SK-N-SH (cell line): ENCODE data around the gene C19orf33. TPM values are rescaled to one million over a fixed set of nuclear protein-coding genes. Genes with fewer than 3 reads are reported as not detected.

Experiments used
- CTCF ChIP-seq: fragments of 200-600 bp; sonication (generic); IDR thresholded peaks from 2 replicates; pipeline ENCODE4 v1.6.1; 2017; ENCODE audit warnings: antibody characterized with exemption, mild to moderate bottlenecking, moderate library complexity
- ELF1 ChIP-seq: IDR thresholded peaks from 2 replicates; pipeline ENCODE4 v1.4.0; 2012
- EZH2phosphoT487 ChIP-seq: fragments of 200-600 bp; sonication (generic); IDR thresholded peaks from 2 replicates; pipeline ENCODE4 v1.6.1; 2017; ENCODE audit warnings: low read depth, mixed run types, mild to moderate bottlenecking, antibody characterized with exemption, moderate library complexity, borderline replicate concordance
- FOSL2 ChIP-seq: IDR thresholded peaks from 2 replicates; pipeline ENCODE4 v1.4.0; 2012; ENCODE audit warnings: low read depth, mild to moderate bottlenecking, moderate library complexity, borderline replicate concordance
- FOXJ3 ChIP-seq: sonication (generic); formaldehyde crosslinking; IDR thresholded peaks from 2 replicates; pipeline ENCODE4 v1.5.1; 2020; ENCODE audit warnings: mild to moderate bottlenecking, missing genetic modification reagents
- FOXM1 ChIP-seq: IDR thresholded peaks from 2 replicates; pipeline ENCODE4 v1.4.0; 2012; ENCODE audit warnings: low read depth, mild to moderate bottlenecking
- IRF3 ChIP-seq: fragments of 150-350 bp; IDR thresholded peaks from 2 replicates; pipeline ENCODE4 v1.6.1; 2016; ENCODE audit warnings: mild to moderate bottlenecking, low read depth, low read length
- MEF2A ChIP-seq: IDR thresholded peaks from 2 replicates; pipeline ENCODE4 v1.4.0; 2012; ENCODE audit warnings: low read depth, borderline replicate concordance
- NRF1 ChIP-seq: IDR thresholded peaks from 2 replicates; pipeline ENCODE4 v1.6.1; 2012; ENCODE audit warnings: low read depth, mild to moderate bottlenecking, low read length
- RCOR1 ChIP-seq: fragments of 150-350 bp; IDR thresholded peaks from 2 replicates; pipeline ENCODE4 v1.6.1; 2017; ENCODE audit warnings: antibody characterized with exemption, low read length
- REST ChIP-seq: IDR thresholded peaks from 2 replicates; pipeline ENCODE4 v1.6.1; 2012; ENCODE audit warnings: mild to moderate bottlenecking, low read depth, low read length, moderate library complexity
- RXRA ChIP-seq: IDR thresholded peaks from 2 replicates; pipeline ENCODE4 v1.4.0; 2012; ENCODE audit warnings: low read depth, mild to moderate bottlenecking, borderline replicate concordance
- SMC3 ChIP-seq: IDR thresholded peaks from 2 replicates; pipeline ENCODE4 v1.6.1; 2012; ENCODE audit warnings: low read depth, low read length, improper control_type of control experiment
- YY1 ChIP-seq: IDR thresholded peaks from 2 replicates; pipeline ENCODE4 v1.4.0; 2012; ENCODE audit warnings: low read depth, mild to moderate bottlenecking
- polyA plus RNA-seq, 3 experiments: library from polyadenylated mRNA; depleted of rRNA; stranded (reverse); fragments of >200 nt; gene quantifications; 2 replicates each; pipeline ENCODE4 v1.2.3, GENCODE V29; 2012
- TF ChIP-seq, protein P1 (sequence below): IDR thresholded peaks from 2 replicates; pipeline ENCODE4 v1.4.0; 2012; ENCODE audit warnings: low read depth, borderline replicate concordance
- TF ChIP-seq, protein P2 (sequence below): fragments of 150-350 bp; IDR thresholded peaks from 2 replicates; pipeline ENCODE4 v1.6.1; 2017; ENCODE audit warnings: antibody characterized with exemption, low read length, low read depth, borderline replicate concordance
- TF ChIP-seq, protein P3 (sequence below): IDR thresholded peaks from 2 replicates; pipeline ENCODE4; 2012

The C19orf33 gene
- polyA plus RNA-seq, 1 of the 3 experiments (the other 2 are of a cell fraction): not detected

GRCh38 chr19:38277969-38278680 lies 25.9 kb upstream of the C19orf33 start (continued):
- TF ChIP-seq FOXM1 (no peak), SMC3 (no peak), EZH2phosphoT487 (no peak), YY1 (no peak), IRF3 (no peak), NRF1 (no peak), MEF2A (peak; percentile 28; the same call in 1 of the 2 replicates), FOXJ3 (CRISPR knock-in tag) (no peak), CTCF (no peak), FOSL2 (0 out of 2 replicates have a peak, but pooled peaks have one; percentile 13), RXRA (no peak), RCOR1 (no peak; the same call in 1 of the 2 replicates), REST (no peak), ELF1 (no peak)
- TF ChIP-seq, protein P1, sequence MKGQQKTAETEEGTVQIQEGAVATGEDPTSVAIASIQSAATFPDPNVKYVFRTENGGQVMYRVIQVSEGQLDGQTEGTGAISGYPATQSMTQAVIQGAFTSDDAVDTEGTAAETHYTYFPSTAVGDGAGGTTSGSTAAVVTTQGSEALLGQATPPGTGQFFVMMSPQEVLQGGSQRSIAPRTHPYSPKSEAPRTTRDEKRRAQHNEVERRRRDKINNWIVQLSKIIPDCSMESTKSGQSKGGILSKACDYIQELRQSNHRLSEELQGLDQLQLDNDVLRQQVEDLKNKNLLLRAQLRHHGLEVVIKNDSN: no peak
- TF ChIP-seq, protein P2, sequence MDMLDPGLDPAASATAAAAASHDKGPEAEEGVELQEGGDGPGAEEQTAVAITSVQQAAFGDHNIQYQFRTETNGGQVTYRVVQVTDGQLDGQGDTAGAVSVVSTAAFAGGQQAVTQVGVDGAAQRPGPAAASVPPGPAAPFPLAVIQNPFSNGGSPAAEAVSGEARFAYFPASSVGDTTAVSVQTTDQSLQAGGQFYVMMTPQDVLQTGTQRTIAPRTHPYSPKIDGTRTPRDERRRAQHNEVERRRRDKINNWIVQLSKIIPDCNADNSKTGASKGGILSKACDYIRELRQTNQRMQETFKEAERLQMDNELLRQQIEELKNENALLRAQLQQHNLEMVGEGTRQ: no peak
- TF ChIP-seq, protein P3, sequence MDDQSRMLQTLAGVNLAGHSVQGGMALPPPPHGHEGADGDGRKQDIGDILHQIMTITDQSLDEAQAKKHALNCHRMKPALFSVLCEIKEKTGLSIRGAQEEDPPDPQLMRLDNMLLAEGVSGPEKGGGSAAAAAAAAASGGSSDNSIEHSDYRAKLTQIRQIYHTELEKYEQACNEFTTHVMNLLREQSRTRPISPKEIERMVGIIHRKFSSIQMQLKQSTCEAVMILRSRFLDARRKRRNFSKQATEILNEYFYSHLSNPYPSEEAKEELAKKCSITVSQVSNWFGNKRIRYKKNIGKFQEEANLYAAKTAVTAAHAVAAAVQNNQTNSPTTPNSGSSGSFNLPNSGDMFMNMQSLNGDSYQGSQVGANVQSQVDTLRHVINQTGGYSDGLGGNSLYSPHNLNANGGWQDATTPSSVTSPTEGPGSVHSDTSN: peak; percentile 75
- TF ChIP-seq, all 33 proteins: peak for 9
